Measurements from ENCODE around the gene TANK. TPM values are rescaled to one million over a fixed set of nuclear protein-coding genes. Genes with fewer than 3 reads are reported as not detected.
"Not testable (repeated sequence)": the region's sequence is repeated elsewhere in the genome, so short reads cannot be mapped to it uniquely, and the experiment has no call there.

Gene TANK
- total RNA-seq, 2 experiments from 2014 or later: 118 to 126 TPM

DNA sequence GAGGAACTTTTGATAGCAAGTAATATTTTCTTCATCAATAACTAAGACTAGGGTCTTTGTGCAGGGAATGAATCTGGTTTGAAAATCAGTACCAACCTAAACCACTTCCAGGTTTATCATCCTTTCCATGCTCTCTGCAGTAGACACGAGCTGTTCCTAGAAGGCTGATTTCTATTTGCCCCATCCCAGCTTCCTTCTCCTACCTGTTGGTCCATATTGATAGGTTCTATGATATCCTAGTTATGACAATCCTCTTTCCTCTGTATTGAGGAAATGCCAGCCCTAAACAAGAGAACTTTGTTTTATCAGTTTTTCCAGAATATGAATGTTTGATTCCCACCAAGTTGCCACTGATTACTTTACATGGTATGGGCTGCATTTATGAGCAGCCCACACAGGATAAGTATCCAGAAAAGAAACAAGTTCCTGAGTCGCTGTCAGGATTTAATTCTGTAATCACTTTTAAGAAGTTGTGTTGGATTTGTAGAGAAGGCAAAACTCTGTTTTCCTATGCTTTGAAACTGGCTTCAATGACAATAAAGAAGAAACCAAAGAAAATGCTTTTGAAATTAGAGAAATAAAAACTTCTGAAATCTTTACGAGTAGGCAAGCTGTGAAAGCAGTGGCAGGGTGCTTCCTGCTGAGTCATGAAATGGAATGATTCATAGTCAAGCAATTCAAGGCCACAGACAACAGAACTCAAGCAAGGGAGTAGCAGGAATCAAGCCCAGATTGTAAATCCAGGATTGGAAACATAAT, 37.3 kb upstream of the TANK start:
- ChIA-PET POLR2A (interaction anchor here (1.0 to 1.9 kb wide), 3 partner anchors 12 to 22 kb away, joined by 4 to 7 read pairs (median 4); no protein-coding TSS in a partner anchor), CTCF (interaction anchor here (1.4 to 1.9 kb wide), 2 partner anchors 13 to 59 kb away, joined by 3 to 4 read pairs; no protein-coding TSS in a partner anchor)
- Mint-ChIP-seq H3K27me3 (no peaks in the 10 kb centered on the region), H3K27ac (peak overlapping the region; percentile 27), H3K9me3 (no peaks in the 10 kb centered on the region), H3K36me3 (ENCODE audit: low read depth) (no peaks in the 10 kb centered on the region), H3K4me3 (no peak overlapping the region), H3K4me1 (peaks cover 20% of the 10 kb centered on the region)
- peak; percentile 47 for DNase-seq

- H3K4me3 Mint-ChIP-seq: no peak overlapping the region
- no peak for DNase-seq
- peaks cover 20% of the 10 kb centered on the region for H3K4me1 Mint-ChIP-seq
- ChIA-PET POLR2A (interaction anchor here (1.1 to 1.9 kb wide), 2 partner anchors 12 to 23 kb away, joined by 4 to 7 read pairs; no protein-coding TSS in a partner anchor), CTCF (interaction anchor here (1.4 to 1.9 kb wide), 2 partner anchors 12 to 60 kb away, joined by 3 to 4 read pairs; no protein-coding TSS in a partner anchor)
- H3K36me3 Mint-ChIP-seq (ENCODE audit: low read depth): no peaks in the 10 kb centered on the region
- no peak overlapping the region for H3K27ac Mint-ChIP-seq
- H3K9me3 Mint-ChIP-seq: no peaks in the 10 kb centered on the region
- peaks cover 1% of the 10 kb centered on the region for H3K27me3 Mint-ChIP-seq
Observed at GRCh38 chr2:161123531-161124030, 36.6 kb upstream of the TANK start.

DNA sequence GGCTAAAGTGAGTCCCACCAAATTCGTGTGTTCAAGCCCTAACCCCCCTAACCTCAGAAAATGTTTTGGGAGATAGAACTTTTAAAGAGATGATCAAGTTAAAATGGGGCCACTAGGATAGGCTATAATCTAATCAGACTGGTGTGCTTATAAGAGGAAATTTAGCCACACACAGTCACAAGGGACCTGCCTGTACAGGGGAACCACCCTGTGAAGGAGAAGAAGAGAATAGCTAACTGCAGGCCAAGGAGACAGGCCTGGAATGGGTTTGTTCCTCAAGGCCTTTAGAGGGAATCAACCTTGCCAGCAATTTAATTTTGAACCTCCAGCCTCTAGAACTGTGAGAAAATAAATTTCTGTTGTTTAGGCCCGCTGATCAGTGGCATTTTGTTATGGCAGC, 36.0 kb upstream of the TANK start:
- Mint-ChIP-seq H3K4me1 (peaks cover 20% of the 10 kb centered on the region), H3K9me3 (no peaks in the 10 kb centered on the region), H3K36me3 (ENCODE audit: low read depth) (no peaks in the 10 kb centered on the region), H3K27ac (no peak overlapping the region), H3K27me3 (peaks cover 6% of the 10 kb centered on the region), H3K4me3 (no peak overlapping the region)
- DNase-seq: no peak
- ChIA-PET CTCF (no interaction called here), POLR2A (interaction anchor here (1.0 to 2.2 kb wide), 2 partner anchors 12 to 39 kb away, joined by 3 to 8 read pairs; no protein-coding TSS in a partner anchor)

DNA sequence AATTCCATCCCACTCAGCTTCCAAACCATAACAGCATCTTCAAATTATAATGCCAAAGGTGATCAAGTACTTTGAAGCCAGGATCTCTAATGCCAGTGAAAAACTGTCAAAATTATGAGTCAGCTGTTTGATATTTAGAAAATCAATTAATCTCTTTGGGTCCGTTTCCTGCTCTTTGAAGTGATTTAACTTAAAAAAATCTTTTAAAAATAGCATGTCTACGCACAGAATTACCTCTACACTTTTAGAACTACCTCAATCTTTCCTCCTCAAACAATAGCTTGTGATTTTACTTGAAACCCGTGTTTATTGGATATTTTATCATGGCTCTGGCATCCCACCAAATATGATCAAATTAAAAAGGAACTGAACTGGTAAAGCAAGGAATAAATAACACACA, 31.3 kb upstream of the TANK start:
- no peak for DNase-seq
- H3K27me3 Mint-ChIP-seq: peaks cover 7% of the 10 kb centered on the region
- H3K36me3 Mint-ChIP-seq (ENCODE audit: low read depth): no peaks in the 10 kb centered on the region
- peaks cover 6% of the 10 kb centered on the region for H3K4me1 Mint-ChIP-seq
- ChIA-PET POLR2A (no interaction called here), CTCF (no interaction called here)
- H3K9me3 Mint-ChIP-seq: peaks cover 7% of the 10 kb centered on the region
- no peak overlapping the region for H3K27ac Mint-ChIP-seq
- H3K4me3 Mint-ChIP-seq: no peak overlapping the region

- POLR2A ChIA-PET: no interaction called here
- Mint-ChIP-seq H3K4me3 (no peak overlapping the region), H3K36me3 (ENCODE audit: low read depth) (no peaks in the 10 kb centered on the region), H3K4me1 (peaks cover 6% of the 10 kb centered on the region), H3K27me3 (peaks cover 7% of the 10 kb centered on the region), H3K27ac (no peak overlapping the region), H3K9me3 (peaks cover 7% of the 10 kb centered on the region)
- CTCF ChIA-PET: no interaction called here
- no peak for DNase-seq
Observed at GRCh38 chr2:161130354-161130753, 29.9 kb upstream of the TANK start.

DNA sequence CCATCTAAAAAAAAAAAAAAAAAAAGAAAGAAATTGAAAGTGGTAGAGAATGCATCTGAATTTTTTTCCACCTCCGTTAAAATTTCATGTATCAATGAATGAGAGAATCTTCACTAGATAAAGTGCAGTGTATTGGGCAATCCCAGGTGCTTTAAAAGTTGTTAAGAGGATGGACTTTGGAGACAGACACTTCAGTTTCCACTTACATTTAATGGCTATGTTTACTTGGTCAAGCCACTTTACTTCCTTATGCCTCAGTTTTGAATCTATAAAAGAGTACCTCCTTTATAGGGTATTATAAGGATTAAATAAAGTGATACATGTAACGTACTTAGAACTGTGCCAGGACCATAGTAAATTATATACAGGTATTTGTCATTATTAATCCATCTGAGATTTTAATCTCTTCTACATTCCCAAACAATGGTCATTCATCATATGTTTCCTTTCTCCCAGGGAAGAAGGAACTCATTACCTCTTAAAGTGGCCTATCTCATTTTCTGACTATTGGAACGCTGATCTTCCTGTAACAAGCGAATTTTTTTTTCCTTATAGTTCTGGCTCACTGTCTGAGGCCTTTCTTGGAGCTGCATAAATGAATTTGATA, 29.1 kb upstream of the TANK start:
- Mint-ChIP-seq H3K9me3 (peaks cover 7% of the 10 kb centered on the region), H3K36me3 (ENCODE audit: low read depth) (no peaks in the 10 kb centered on the region), H3K4me3 (no peak overlapping the region), H3K4me1 (peaks cover 12% of the 10 kb centered on the region), H3K27me3 (peaks cover 7% of the 10 kb centered on the region), H3K27ac (no peak overlapping the region)
- CTCF ChIA-PET: no interaction called here
- POLR2A ChIA-PET: no interaction called here
- no peak for DNase-seq

DNA sequence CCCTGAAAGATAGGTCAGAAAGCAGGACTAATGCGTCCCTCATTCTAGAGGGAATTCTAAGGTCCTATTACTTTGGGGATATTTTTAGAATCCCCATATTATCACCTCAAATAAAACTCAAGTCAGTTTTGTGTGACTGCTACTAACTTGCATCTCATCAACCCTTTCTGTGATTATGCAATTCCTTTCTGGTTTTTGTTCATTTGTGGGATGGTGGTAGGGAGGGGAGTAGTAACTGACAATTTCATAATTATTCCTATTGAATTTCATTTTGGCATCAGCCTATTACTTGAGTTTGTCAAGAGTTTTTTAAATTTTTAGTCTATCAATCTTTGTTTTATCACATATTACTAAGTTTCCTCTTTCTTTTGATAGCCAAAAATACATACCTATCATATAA, 28.4 kb upstream of the TANK start:
- peaks cover 7% of the 10 kb centered on the region for H3K9me3 Mint-ChIP-seq
- CTCF ChIA-PET: no interaction called here
- no peak overlapping the region for H3K27ac Mint-ChIP-seq

DNA sequence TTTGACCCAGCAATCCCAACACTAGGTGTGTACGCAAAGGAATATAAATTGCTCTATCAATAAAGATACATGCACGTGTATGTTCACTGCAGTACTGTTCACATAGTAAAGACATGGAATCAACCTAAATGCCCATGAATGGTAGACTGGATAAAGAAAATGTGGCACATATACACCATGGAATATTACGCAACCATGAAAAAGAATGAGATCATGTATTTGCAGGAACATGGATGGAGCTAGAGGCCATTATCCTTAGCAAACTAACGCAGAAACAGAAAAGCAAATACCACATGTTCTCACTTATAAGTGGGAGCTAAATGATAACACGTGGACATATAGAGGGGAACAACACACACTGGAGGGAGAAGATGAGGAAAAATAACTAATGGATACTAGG, 27.8 kb upstream of the TANK start:
- H3K9me3 Mint-ChIP-seq; H3K36me3 Mint-ChIP-seq (ENCODE audit: low read depth); H3K27ac Mint-ChIP-seq; CTCF ChIA-PET; H3K4me3 Mint-ChIP-seq; DNase-seq; H3K27me3 Mint-ChIP-seq; POLR2A ChIA-PET: not testable (repeated sequence)
- H3K4me1 Mint-ChIP-seq: peaks cover 20% of the 10 kb centered on the region

More for the DNA sequence above, 28.4 kb upstream of the TANK start:
- H3K36me3 Mint-ChIP-seq (ENCODE audit: low read depth): peaks cover 2% of the 10 kb centered on the region
- H3K4me3 Mint-ChIP-seq: no peak overlapping the region
- POLR2A ChIA-PET: no interaction called here
- H3K4me1 Mint-ChIP-seq: peaks cover 18% of the 10 kb centered on the region
- peaks cover 7% of the 10 kb centered on the region for H3K27me3 Mint-ChIP-seq
- DNase-seq: no peak

GRCh38 chr2:161133366-161133765, 26.9 kb upstream of the TANK start:
- H3K4me1 Mint-ChIP-seq: peaks cover 22% of the 10 kb centered on the region
- POLR2A ChIA-PET: interaction anchor here (1.3 kb wide), 2 partner anchors 23 to 55 kb away, joined by 3 to 4 read pairs; no protein-coding TSS in a partner anchor

DNA sequence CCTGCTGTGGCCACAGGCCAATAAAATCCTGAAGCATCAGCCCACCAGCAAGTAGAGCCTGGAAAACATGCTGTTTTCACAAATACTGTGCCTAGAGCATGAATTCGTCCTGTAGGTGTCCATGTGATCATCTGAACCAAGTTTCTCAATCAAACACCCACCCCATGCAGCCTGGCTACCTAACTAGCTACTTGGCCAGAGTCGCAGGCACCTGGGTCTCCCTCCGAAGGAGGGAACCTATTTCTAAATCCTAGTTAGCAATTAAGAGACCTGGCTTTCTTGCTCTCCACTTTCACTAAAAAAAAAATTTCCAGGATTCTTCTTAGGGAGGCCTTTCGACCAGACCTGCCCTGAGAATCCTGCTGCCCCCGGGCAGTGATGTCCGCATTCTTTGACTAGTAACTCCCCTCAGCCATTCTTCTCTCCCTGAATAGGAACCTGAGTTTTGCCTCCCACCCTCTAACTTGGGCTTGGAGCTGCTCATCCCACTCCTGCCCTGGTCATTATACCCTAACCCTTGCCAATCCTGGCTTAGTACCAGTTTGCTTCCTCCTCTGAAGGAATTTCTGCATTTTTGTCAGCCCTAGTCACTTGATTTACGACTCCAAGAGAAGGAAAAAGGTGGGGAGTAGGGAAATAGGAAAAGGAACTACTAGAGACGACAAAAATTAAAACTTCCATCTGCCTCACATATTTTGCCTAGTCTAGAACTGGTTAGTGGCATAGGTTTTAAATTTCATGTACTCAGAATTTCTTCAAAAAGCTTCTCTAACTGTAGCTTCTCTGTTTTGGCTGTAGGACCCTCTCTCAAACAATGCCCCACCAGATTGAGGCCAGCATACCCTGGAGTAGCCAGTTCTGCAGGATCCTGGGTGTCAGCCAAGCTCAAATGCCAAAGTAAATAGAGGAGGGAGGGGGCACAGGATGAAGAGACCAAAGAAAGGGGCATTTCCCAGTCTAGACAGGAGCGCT, 25.4 kb upstream of the TANK start:
- H3K4me1 Mint-ChIP-seq: peaks cover 34% of the 10 kb centered on the region
- POLR2A ChIA-PET: interaction anchor here (1.1 to 2.5 kb wide), 8 partner anchors 10 to 83 kb away, joined by 3 to 17 read pairs (median 8); partner anchors contain the start of gene TANK
- no peak overlapping the region for H3K4me3 Mint-ChIP-seq
- peaks cover 5% of the 10 kb centered on the region for H3K36me3 Mint-ChIP-seq (ENCODE audit: low read depth)
- CTCF ChIA-PET: interaction anchor here (1.4 to 2.2 kb wide), 2 partner anchors 12 to 72 kb away, joined by 4 to 12 read pairs; no protein-coding TSS in a partner anchor
- H3K9me3 Mint-ChIP-seq: peaks cover 7% of the 10 kb centered on the region
- DNase-seq: no peak
- H3K27ac Mint-ChIP-seq: no peak overlapping the region
- H3K27me3 Mint-ChIP-seq: no peaks in the 10 kb centered on the region

More at GRCh38 chr2:161133366-161133765, 26.9 kb upstream of the TANK start:
- Mint-ChIP-seq H3K27me3 (peaks cover 7% of the 10 kb centered on the region), H3K4me3 (no peak overlapping the region), H3K27ac (no peak overlapping the region), H3K9me3 (peaks cover 7% of the 10 kb centered on the region), H3K36me3 (ENCODE audit: low read depth) (peaks cover 3% of the 10 kb centered on the region)
- CTCF ChIA-PET: interaction anchor here (0.7 to 1.1 kb wide), 2 partner anchors 137 to 139 kb away, joined by 3 read pairs; no protein-coding TSS in a partner anchor
- no peak for DNase-seq

GRCh38 chr2:161135951-161136593, 24.2 kb upstream of the TANK start:
- Mint-ChIP-seq H3K36me3 (ENCODE audit: low read depth) (peaks cover 10% of the 10 kb centered on the region), H3K9me3 (peaks cover 7% of the 10 kb centered on the region), H3K27ac (peak overlapping the region; percentile 87), H3K27me3 (no peaks in the 10 kb centered on the region), H3K4me3 (peak overlapping the region; percentile 89), H3K4me1 (peaks cover 44% of the 10 kb centered on the region)
- CTCF ChIA-PET: interaction anchor here (0.6 to 2.2 kb wide), 9 partner anchors 13 to 170 kb away, joined by 3 to 12 read pairs (median 3); no protein-coding TSS in a partner anchor
- POLR2A ChIA-PET: interaction anchor here (0.7 to 2.5 kb wide), 16 partner anchors 11 to 1183 kb away, joined by 3 to 17 read pairs (median 6); partner anchors contain the start of genes IFIH1 and TANK
- no peak for DNase-seq

Measured in activated CD4-positive, alpha-beta memory T cell treated with anti-CD3 and anti-CD28 coated beads, Interleukin-2, amount 10 ng/mL, durations not matched to agents 7 days and 5 days (primary cell).